GM19240 (cell line): Measurements from ENCODE around the gene IL9.

Source experiments
- DNase-seq: peaks from one replicate; pipeline ENCODE4 v3.0.0; 2011; ENCODE audit warnings: low spot score; ENCODE audit not compliant: insufficient read length

IL9 gene

DNA sequence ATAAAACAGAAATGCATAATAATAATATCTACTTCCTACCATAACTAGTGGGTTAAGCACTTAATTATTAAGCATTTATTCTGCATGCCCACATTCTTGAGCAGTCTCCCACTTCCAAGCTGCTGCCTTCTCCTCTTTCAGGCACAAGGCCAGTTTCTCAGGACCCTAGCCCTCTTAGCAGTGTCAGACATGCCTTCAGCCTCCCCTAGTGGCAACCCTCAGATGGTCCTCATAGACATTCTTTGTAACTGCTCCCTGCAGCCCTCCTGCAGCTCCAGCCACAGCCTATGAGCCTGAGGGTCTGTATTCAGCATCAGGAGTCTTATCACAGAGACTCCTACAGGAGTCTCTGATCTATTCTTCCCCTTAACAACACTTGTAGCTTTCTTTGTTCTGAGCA lies 3.9 kb downstream of the IL9 start:
- no peak for DNase-seq

DNA sequence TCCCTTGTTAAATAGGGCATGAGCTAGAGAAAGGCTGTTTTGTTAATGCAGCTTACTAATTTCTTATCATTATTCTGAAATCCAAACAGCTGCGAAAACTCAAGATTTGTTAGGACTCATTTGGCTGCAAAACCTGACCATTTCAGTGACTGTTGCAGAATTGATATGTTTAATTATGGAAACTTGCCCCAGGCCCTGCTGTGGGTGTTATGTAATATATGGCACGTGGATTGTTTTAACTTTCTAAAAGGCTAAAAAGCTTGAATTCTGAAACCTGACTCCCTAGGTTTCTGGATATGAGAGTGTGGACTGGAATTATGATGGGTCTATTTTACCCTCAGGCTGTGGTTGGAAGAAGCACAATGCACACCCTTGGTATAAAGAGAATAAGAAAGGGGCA lies 4.4 kb downstream of the IL9 start:
- DNase-seq, result no peak

DNA sequence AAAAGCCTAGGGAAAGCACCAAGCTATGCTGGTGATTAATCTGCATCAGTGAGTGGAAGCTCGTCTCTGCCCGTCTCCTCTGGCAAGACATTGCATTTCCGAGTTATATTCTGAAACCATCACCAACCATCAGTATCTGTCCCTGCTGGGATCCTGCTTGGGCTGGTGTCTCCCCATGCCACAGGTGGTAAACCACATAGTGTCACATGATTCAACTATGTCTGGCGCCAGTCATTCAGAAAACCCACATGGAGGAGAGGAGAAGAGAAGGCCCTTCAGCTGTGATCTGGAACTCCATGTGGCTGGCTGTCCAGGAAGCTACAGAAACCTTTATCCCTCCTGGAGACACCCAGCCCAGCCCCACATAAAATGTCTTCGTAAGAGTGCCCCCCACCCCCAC lies 4.8 kb downstream of the IL9 start:
- no peak for DNase-seq

DNA sequence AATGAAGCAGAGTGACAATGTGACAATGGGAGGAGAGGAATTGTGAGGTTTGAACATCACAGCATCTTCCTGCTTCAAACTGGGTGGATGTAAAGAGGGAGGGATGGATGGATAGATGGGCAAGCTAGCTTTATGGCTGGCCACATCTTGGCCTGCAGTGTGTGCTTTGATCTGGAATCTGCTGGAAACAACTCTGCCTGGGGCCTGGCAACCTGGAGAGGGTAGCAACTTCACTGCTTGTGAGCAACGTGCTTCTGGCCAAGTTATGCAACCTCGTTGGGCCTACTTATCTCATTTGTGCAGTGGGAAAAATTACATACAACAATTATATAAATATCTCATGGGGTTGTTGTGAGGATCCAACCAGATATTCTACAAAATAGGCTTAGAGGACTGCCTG lies 5.3 kb downstream of the IL9 start:
- DNase-seq, result no peak

DNA sequence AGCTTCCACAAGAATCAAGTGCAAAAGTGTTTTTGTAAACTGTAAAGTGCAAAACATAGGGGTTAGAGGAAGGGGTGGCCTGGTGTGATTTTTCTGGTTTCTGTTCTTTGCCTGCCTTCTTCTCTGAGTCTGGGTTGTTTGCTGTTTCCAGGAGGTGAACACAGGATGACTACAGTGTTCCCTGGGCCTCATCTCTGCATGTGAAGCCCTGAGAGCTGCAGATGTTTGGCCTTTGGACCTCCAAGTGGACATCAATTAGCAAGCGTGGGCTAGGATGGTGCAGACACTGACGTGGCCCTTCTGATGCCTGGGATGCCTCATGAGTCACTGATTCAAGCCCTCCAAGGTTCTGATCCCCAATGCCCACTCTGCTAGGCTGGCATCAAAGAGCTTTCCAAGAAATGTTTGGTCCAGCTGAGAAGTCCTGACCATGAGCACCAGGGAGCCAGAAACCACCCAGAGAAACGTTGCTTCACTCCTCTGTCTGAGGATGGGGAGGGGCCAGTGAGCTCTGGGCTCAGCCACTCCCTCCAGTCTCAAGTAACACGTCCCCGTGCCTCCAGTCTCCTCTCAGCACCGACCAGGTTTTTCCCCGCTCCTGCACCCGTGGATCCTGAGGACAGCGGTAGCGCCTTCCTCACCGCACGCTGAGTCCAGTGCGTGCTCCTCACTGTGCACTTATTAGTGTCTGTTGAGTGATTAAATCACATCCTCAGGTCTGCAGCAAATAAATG lies 7.6 kb downstream of the IL9 start:
- DNase-seq, result no peak

DNA sequence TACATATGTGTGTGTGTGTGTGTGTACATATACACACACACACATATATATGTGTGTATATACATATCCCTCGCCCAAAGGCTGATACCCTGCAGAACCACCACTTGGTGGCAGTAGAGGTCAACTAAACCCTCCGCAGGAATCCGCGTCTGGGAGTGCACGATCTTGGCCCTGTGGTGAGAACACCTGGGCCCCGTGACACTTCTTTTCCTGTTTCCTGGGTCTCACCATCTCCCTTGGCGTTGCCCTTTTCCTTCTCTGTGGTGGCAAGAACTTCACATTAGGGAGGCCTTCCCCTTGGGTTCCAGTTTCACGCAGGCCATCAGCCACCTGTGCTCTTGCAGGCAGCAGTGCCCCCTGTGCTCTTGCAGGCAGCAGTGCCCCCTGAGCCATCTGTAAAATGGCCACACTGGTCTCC lies 8.2 kb downstream of the IL9 start:
- peak; percentile 45 for DNase-seq

DNA sequence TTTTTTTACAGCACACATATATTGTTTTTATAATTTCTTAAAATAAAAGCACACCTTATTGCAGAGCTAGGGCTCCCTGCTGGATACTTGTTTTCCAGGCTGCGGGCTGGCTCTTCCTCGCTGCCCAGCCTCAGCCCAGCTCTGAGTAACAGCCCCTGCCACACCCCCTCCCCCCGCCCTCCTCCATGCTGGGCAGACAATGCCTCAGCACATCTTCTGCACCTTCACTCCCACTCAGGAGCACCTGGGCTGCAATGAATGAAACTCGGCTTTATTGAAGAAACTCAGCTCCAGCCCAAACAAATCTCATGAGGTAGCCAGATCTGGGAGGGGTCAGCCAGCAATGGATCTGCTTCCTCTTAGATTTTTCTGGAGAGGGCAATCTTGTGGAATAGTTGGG lies 9.5 kb downstream of the IL9 start:
- DNase-seq, result no peak

DNA sequence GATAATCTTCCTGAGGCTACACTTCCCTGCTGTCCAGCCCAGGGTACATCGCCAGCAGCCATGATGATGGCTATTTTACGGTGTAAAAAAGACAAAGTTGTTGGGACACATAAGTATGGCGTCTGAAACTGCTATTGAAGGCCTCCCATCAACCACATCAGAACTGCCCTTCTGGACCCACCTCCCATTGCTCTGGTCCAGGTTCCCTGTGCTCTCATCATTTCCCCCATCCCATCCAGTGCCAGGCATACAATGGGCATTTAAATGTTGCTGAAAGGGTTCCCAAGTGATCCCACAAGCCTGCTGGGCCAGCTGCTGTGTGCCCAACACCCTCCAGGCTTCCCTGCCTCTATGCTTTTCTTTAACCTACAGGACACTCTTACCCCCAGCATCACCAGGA lies 10.6 kb downstream of the IL9 start:
- no peak for DNase-seq

DNA sequence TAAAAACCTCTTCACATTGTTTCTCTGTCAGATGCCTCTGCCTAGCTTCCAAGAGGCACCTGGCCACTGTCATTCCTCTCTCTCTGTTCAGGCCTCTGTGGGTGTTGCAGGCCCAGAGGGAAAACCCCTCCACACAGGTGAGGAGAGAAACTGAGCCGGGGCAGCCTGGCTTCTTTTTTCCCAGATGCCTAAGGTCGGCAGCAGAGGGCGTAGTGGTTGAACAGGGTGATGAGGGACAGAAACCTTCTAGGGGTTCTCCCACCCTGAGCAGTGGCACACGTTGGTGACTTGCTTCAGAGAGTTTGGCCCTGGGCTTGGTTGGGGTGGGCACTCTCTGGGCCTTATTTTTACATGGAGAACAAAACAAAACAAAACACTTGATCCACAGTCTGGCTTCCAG lies 12.2 kb downstream of the IL9 start:
- DNase-seq, result no peak

DNA sequence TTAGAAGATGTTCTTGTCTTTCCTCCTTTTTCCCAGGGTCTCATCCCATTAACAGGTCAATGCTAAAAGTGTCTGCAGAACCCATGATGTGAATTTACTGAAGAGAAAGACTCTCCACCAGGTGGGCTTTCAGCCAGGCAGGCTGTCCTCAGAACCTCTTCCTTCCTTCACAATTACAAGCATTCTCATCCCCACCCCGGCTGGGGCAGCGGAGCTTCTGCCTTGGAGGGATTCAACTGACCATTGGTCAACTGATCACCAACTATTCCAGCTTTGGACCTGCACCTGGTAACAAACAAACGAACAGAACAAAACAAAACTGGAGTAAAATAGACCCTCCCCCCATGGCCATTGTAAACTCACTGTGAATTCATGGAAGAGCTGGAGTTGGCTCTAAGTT lies 12.6 kb downstream of the IL9 start:
- no peak for DNase-seq

DNA sequence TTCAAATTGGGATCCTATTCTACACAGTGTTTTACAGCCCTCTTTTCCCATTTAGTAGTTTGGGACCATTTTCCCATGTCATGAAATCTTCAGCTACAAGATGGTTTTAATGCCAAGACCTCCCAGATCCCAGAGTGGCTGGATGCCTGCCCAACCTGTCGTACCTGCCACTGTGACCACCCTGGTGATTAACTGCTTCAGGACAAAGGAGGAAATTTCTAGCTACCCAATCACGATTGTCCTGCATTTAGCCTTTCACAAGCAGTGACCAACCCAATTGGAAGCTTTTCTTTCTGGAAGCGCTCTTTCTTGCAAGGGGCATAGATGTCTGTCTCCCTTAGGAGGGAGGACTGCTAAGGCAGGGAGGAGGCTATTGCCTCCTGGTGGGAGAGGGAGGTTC lies 13.8 kb downstream of the IL9 start:
- no peak for DNase-seq

DNA sequence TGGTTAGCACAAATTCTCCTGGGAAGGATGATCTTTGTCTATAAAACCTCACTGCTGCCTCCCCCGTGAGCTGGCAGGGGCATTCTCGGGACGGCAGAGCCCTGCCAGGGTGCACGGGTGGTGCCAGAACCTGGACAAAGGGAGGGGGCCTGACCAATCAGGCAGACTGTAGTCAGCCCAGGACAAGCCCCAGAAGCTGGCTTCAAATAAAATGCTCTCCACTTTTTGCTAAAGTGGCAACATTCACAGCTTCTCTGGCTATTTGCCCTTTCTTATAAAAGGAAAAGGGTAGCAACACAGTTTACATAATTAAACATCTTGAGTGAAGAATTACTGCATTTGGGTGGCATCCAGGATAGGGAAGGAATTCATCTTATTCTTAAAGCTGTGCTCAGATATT lies 14.4 kb downstream of the IL9 start:
- no peak for DNase-seq

DNA sequence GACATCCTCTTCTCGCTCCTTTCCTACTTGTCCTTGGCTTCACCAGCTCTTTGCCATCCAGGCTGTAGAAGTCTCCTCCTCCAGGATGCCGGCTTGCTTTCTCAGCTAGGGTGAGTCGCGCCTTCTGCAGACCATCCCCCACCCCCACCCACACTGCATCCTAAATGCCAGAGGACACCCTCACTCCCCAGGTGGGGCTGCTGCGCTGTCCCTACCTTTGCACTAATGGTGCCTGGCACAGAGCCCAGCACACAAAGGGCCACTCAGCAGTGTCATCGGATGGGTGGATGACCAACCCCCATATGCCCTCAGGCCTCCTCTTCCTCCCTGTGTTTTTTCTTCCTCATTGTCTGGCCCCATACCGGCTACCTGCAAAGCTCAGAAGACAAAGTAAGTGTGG lies 14.8 kb downstream of the IL9 start:
- DNase-seq, result no peak

DNA sequence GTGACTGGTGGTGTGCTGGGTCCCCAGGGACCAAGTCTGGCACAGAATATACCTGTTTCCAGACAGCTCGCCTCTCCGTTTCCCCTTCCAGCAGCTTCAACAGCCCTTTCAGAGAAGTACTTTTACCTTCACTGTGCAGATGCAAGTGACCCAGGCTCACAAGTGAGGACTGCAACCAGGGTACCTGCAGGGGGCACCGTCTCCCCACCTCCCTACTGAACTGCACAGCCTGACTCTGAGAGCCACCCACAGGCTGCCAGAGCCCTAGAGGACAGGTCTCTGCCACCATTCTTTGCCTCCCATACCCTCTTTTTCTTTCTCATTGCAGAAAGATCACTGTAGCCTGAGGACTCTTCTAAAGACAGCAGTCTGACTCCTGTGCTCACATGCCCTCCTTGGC lies 15.4 kb downstream of the IL9 start:
- no peak for DNase-seq

DNA sequence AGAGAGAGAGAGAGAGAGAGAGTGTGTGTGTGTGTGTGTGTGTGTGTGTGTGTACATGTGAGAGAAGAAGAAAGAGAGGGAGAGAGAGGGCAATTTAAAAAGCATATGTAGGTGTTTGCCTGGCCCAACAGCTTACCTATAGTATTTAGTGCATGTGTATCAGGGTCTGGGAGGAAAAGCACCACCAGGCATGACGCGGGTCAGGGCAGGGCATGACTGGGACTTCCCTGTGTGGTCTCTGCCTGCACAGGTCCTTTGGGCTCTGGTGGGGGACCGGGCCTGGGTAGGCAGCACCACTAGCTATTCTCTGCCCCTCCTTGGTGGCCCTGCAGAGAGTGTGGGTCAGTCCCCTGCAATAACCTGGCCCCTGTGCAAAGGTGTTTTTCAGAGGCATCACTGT lies 16.1 kb downstream of the IL9 start:
- DNase-seq, result no peak

DNA sequence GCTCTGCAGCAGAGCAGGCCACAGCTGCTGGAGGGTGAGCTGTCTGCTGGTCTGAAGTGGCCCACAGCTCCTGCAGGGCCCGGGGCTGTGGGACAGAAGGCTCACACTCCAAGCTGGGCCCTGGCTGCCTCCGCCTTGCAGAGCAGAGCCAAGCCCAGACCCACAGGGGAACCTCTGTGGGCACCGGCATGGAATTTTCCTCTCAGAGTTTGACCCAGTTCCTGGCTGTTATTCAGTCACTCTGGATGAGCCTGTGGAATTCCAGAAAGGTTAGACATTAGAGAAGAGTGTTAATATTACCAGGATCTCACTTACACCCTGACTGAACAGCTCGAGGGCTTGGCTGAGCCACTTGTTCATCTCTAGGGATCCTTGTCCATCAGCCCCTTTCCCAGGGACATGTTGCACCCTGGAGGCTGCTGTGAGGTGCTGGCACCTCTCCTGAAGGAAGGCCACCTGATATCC lies 17.5 kb downstream of the IL9 start:
- no peak for DNase-seq

DNA sequence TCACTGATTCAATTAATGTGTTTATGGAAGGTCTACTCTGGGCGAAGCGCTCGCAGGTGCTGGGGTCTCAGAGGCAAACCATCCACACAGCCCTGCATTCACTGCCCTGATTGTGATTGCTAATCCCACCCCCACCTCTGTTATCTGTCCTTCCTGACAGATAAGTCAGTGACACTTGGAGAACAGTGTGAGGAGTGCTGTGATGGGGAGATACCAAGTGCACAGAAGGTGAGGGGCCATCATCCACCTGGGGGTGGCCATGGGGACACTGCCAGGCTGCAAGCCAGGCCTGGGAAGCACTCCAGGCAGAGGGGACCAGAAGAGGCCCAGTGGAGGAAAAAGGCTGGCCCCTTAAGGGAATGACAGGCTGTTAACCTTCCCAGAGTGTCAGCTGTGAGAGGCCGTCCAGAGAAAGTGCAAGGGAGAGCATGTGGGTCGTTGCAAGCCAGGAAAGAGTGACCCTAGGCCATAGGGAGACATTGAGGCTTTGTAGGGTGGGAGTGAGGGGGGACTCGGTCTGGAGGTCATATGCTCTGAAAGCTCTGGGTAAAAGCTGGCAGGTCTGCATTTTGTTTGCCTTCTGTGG lies 18.0 kb downstream of the IL9 start:
- DNase-seq, result no peak

DNA sequence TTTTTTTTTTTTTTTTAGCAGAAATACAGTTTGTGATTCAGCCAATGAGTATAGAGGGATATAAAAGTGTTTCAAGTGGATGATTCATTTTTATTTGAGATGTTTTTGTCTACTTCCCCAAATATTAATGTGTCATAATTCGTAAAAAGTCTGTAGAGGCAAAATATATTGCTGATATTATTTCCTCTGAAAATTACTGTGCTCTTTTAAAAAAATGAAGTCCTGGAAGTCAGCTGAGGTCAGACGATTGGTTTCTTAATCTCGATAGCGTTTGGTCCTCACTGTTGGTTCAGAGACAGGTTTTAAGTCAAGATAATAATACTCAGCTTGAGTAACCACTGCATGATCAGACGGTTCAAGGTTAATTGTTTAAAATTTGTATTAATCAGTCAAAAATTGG lies 19.5 kb downstream of the IL9 start:
- no peak for DNase-seq

DNA sequence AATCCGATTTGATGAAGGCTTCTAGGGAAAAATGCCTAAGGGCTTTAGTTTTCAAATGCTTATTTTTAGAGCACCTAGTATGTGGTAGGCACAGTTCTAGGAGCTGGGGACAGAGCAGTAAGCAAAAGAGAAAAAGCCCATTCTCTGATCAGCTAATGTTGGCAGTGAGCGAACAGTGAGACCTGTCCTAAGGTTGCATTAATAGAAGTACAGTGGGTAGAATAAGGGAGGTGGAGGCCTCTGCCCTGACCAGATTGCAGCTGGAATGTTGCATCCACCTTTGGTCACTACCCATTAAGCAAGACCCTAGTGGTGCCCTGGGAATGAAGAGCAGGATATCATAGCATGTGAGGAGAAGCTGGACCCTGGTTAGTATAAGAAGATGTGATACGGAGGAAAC lies 20.1 kb downstream of the IL9 start:
- DNase-seq, result no peak

DNA sequence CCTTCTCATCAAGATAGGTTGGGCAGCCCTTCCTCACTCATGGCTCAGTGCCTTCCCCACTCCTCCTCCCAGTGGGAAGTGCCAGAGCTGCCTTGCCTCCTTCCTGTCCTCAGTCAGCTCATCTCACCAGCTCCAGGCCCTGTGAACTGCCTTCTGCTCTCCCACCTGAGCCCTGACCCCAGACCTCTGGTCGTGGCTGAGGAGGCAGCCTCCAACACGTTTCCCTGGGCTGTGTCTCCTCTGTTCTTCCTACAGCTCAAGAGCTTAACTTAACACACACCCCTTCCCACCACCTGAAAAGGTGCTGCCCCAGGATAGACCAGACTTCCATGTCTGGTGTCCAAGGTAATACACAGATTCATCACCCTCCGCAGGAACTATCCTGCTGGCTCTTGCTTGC lies 21.2 kb downstream of the IL9 start:
- no peak for DNase-seq

DNA sequence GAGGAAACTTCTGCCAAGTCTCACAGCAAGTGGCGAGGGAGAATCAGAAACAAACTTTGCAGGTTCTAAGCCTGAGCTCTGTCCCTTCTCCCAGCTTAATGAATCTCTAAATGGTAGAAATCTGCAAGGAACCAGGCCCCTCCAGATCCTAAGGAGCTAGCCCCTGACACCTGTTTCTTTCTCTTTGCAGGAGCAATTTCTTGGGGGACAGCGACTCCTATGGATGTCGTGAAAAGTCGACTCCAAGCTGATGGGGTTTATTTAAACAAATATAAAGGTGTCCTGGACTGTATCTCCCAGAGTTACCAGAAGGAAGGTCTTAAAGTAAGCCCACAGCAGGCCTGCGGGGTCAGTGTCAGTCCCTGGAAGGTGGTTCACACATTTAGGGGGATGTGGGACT lies 21.8 kb downstream of the IL9 start:
- no peak for DNase-seq

DNA sequence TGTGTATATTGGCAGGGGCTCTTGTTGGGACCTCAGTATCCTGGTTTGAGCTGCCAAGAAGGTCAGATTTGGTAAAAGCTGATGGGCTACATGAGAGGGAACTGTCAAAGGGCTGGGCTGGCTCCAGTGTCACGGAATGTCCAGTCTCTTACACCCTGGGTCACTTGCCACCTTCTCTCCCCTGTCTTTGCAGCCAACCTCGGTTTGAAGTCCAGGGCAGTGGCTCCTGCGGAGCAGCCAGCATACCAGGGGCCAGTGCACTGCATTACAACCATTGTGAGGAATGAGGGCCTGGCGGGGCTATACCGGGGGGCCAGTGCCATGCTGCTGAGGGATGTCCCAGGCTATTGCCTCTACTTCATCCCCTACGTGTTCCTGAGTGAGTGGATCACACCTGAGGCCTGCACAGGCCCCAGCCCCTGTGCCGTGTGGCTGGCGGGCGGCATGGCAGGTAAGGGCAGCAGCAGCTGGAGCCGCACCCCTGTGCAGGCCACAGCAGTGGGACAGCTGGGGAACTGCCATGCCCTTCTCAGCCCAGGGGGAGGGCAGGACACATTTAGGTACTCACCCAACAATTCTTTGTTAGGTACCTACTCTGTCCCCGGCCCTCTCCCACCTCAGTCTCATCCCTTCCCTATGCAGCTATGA lies 24.2 kb downstream of the IL9 start:
- DNase-seq, result no peak

DNA sequence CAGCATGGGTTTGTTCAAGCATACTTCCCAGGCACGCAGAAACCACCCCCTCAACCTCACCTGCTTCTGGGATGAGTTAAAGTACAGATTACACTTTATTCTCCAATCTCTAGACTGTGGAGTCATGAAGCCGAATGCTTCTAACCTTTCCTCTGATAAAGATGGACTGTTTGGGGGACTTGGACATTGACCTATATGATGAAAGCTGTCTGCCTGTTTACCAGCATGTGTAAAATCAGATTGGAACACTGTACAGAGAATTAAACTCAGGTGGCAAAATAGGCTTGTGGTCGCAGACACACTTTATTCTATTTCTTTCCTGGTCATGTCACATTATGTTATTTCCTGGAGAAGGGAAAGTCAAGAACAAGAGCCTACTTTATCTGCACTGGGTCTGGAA lies 25.7 kb downstream of the IL9 start:
- no peak for DNase-seq
